ENCODE measurements around the gene TMEM63C. TPM values are rescaled to one million over a fixed set of nuclear protein-coding genes. Genes with fewer than 3 reads are reported as not detected.

The TMEM63C gene
- total RNA-seq, 4 donors from 2014 or later, result 3.3 to 43.7 (median 11.3) TPM

DNA sequence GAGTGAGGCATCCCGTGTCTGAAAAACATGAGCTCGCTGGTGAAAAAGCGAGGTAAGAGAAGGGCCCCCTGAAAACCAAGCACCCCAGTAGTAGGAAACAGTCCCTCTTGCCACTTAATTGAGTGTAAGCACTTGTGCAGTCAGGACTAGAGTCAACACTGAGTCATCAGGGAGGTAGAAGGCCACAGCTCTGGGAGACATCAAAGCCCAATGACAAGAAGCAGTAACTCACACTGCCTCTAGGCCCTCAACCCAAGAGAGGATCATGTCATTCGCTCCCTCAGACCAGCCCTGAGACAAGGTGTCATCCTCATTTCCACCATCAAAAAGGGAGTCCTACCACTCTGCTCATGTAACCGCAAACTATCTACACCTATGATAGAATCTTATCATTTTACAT lies 121.3 kb downstream of the TMEM63C start:
- Histone ChIP-seq H3K4me3 (no peak overlapping the region), H3K27ac (peak overlapping the region in 1 of 4 donors; percentile 5), H3K36me3 (peaks cover 0 to 20% (median 0%) of the 10 kb centered on the region in 3 donors), H3K9me3 (no peaks in the 10 kb centered on the region), H3K4me1 (peaks cover 0 to 8% (median 0%) of the 10 kb centered on the region in 4 donors), H3K27me3 (no peaks in the 10 kb centered on the region)
- DNase-seq, result peak in 1 of 3 donors; percentile 55
- TF ChIP-seq, protein P1, sequence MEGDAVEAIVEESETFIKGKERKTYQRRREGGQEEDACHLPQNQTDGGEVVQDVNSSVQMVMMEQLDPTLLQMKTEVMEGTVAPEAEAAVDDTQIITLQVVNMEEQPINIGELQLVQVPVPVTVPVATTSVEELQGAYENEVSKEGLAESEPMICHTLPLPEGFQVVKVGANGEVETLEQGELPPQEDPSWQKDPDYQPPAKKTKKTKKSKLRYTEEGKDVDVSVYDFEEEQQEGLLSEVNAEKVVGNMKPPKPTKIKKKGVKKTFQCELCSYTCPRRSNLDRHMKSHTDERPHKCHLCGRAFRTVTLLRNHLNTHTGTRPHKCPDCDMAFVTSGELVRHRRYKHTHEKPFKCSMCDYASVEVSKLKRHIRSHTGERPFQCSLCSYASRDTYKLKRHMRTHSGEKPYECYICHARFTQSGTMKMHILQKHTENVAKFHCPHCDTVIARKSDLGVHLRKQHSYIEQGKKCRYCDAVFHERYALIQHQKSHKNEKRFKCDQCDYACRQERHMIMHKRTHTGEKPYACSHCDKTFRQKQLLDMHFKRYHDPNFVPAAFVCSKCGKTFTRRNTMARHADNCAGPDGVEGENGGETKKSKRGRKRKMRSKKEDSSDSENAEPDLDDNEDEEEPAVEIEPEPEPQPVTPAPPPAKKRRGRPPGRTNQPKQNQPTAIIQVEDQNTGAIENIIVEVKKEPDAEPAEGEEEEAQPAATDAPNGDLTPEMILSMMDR (IDR thresholded peaks at IDR 0.05), result no peak
- no peak for TF ChIP-seq POLR2A (IDR thresholded peaks at IDR 0.05)

DNA sequence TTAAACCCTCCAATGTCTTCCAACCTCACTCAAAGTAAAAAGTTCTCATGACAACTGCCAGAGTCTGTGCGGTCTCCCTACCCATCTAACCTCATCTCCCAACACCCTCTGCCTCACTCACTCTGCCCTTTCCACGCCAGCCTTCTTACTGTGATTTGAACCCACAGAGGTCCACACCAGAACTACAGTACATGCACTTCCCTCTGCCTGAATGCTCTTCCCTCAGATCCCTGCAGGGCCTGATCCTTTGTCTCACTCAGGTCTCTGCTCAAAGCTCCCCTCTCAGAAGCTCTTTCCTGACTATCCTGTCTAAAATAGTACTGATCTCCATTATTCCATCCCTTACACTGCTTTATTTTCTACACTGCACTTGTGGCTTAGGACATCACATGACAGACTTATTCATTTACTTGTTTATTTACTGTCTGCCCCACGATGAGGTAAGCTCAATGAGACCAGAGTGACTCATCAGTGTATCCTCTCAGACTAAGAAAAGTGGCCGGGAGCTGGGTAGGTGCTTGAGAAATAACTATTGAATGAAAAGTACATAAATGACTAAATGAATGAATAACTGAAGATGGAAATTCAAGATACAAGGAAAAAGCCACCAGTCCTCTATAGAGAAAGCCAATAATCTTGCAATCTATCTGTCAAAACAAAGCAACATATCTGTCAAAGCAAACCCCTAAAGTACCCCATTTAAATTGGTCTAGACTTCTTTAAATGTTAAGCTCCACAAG lies 122.0 kb downstream of the TMEM63C start:
- H3K9me3 ChIP-seq, result no peaks in the 10 kb centered on the region
- DNase-seq, result peak in 1 of 3 donors; percentile 57
- peak overlapping the region in 1 of 4 donors; percentile 18 for H3K27ac ChIP-seq

DNA sequence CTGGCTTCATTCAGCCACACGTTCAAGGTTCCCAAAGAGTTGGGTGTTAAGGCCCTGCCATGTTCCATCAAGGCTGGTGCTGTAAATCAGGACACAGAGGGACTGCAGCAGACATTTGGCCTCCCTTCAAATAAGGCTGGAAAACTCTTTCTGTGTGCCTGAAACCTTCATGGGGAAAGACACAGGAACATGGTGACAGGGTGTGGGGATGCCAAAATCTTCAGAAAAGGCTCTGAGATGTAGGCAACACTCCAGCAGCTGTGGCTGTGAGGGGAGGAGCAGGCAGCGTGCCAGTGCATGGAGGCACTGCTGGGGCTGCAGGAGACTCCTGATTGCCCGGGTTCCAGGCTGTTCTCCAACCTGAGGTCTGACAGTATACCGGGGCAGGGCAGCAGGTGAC lies 124.1 kb downstream of the TMEM63C start:
- no peak overlapping the region for H3K27ac ChIP-seq
- TF ChIP-seq POLR2A (IDR thresholded peaks at IDR 0.05), result no peak
- TF ChIP-seq, protein P1 (IDR thresholded peaks at IDR 0.05), result no peak
- H3K36me3 ChIP-seq, result peaks cover 0 to 7% (median 0%) of the 10 kb centered on the region in 3 donors
- peaks cover 0 to 8% (median 0%) of the 10 kb centered on the region in 4 donors for H3K4me1 ChIP-seq
- no peak overlapping the region for H3K4me3 ChIP-seq
- no peaks in the 10 kb centered on the region for H3K9me3 ChIP-seq
- H3K27me3 ChIP-seq, result no peaks in the 10 kb centered on the region
- no peak for DNase-seq

More for the DNA sequence above, 122.0 kb downstream of the TMEM63C start:
- H3K27me3 ChIP-seq, result no peaks in the 10 kb centered on the region
- peaks cover 0 to 8% (median 0%) of the 10 kb centered on the region in 4 donors for H3K4me1 ChIP-seq
- no peak for TF ChIP-seq POLR2A (IDR thresholded peaks at IDR 0.05)
- TF ChIP-seq, protein P1 (IDR thresholded peaks at IDR 0.05), result no peak
- H3K36me3 ChIP-seq, result peaks cover 0 to 13% (median 0%) of the 10 kb centered on the region in 3 donors
- H3K4me3 ChIP-seq, result no peak overlapping the region

DNA sequence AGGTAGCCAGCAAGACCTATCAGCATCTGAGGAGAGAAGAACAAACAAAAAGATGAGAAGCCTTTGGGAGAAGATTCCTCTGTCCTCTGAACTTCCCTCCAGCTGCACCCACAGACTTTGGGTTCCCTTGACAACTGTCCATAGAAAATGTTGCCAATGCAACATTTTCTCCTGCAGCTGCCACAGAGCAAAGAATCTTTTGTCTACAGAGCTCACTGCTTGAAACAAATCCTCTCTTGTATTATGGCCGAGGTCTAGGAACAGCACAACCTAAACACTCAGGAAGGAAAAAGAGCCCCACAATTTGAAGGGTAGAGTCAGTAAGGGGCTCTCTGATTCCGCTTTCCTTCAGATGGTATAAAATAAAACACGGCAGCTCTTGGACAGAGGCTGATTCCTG lies 124.8 kb downstream of the TMEM63C start:
- no peak overlapping the region for H3K27ac ChIP-seq
- no peaks in the 10 kb centered on the region for H3K27me3 ChIP-seq
- TF ChIP-seq, protein P1 (IDR thresholded peaks at IDR 0.05), result no peak
- TF ChIP-seq POLR2A (IDR thresholded peaks at IDR 0.05), result no peak
- DNase-seq, result no peak
- peaks cover 0 to under 1% (median 0%) of the 10 kb centered on the region in 4 donors for H3K4me1 ChIP-seq
- no peak overlapping the region for H3K4me3 ChIP-seq
- no peaks in the 10 kb centered on the region for H3K9me3 ChIP-seq
- H3K36me3 ChIP-seq, result peaks cover 0 to 7% (median 0%) of the 10 kb centered on the region in 3 donors

DNA sequence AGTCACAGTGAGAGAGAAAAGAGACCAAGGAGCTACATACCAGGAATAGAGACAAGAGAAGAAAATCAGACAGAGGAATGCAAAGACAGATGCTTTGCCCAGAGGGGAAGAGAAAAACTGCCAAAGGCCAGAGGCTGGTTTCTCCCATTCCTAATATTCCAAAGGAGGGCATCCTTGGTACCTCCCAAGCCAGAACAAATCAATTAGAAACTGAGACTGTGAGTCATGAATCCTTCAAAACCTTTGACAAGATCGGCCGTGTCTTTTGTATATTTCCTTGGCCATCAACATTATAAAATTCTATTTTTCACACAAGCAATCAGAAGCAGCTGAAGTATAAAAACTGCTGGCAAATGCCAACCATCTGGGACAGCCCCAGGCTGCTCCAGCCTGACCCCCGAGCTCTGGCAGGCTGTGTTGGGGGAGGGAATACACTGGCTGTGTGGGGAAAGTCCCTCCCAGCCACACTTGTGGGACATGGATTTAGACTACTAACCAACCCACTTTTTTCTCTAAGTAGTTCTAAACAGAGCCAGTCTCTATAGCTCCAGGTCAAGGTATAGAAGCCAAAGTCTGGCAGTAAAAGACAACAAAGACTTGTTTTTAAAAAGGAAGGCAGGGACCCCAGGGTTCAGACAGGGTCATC lies 125.4 kb downstream of the TMEM63C start:
- no peak overlapping the region for H3K4me3 ChIP-seq
- no peak overlapping the region for H3K27ac ChIP-seq
- H3K9me3 ChIP-seq, result no peaks in the 10 kb centered on the region
- TF ChIP-seq POLR2A (IDR thresholded peaks at IDR 0.05), result no peak
- TF ChIP-seq, protein P1 (IDR thresholded peaks at IDR 0.05), result no peak
- no peaks in the 10 kb centered on the region for H3K27me3 ChIP-seq
- no peak for DNase-seq
- no peaks in the 10 kb centered on the region for H3K4me1 ChIP-seq
- peaks cover 0 to 7% (median 0%) of the 10 kb centered on the region in 3 donors for H3K36me3 ChIP-seq

Small RNAs within 50 kb of the gene (small RNA-seq; reads per million reads assigned to genes)
- 0 reads per million in 2 donors for gene MIR1260A
- 0 reads per million in 2 donors for gene RF00421

Other genes with a start within 250 kb of the TMEM63C start
- gene IRF2BPL, start 153.1 kb upstream of the TMEM63C start, total RNA-seq, result 10 to 100 TPM; 10.3 to 20.6 (median 16.4) TPM
- 10 to 100 TPM; 22.3 to 66.7 (median 52.1) TPM for gene CIPC, start 83.5 kb upstream of the TMEM63C start, total RNA-seq
- under 1 TPM in 1 of 4 donors, not detected in 3; 0.57 TPM for gene ZDHHC22, start 40.0 kb upstream of the TMEM63C start, total RNA-seq
- not detected for gene NGB, start 89.4 kb downstream of the TMEM63C start, total RNA-seq
- gene POMT2, start 139.1 kb downstream of the TMEM63C start, total RNA-seq, result 10 to 100 TPM; 19.0 to 43.0 (median 31.6) TPM
- gene GSTZ1, start 139.2 kb downstream of the TMEM63C start, total RNA-seq, result 10 to 100 TPM; 18.0 to 49.9 (median 36.0) TPM
- gene TMED8, start 195.3 kb downstream of the TMEM63C start, total RNA-seq, result 1 to 10 TPM; 7.4 to 9.9 (median 7.5) TPM
- gene SAMD15, start 195.6 kb downstream of the TMEM63C start, total RNA-seq, result 1 to 10 TPM in 1 of 4 donors, under 1 TPM in 1, not detected in 2; 0.35 to 1.7 TPM
- gene NOXRED1, start 241.7 kb downstream of the TMEM63C start, total RNA-seq, result 1 to 10 TPM in 2 of 4 donors, not detected in 2; 1.2 to 2.8 TPM